GM18873 (cell line): Measurements from ENCODE around the gene ABCC11.
"Not testable (repeated sequence)": the region's sequence is repeated elsewhere in the genome, so short reads cannot be mapped to it uniquely, and the experiment has no call there.

ENCODE experiments used
- ATAC-seq: cut with Tn5 transposase; IDR thresholded peaks from one replicate; pipeline ENCODE4 v1.9.1; 2021; ENCODE audit warnings: mild to moderate bottlenecking, moderate library complexity, moderate number of reproducible peaks; ENCODE audit not compliant: unreplicated experiment, low FRiP score

The ABCC11 gene

DNA sequence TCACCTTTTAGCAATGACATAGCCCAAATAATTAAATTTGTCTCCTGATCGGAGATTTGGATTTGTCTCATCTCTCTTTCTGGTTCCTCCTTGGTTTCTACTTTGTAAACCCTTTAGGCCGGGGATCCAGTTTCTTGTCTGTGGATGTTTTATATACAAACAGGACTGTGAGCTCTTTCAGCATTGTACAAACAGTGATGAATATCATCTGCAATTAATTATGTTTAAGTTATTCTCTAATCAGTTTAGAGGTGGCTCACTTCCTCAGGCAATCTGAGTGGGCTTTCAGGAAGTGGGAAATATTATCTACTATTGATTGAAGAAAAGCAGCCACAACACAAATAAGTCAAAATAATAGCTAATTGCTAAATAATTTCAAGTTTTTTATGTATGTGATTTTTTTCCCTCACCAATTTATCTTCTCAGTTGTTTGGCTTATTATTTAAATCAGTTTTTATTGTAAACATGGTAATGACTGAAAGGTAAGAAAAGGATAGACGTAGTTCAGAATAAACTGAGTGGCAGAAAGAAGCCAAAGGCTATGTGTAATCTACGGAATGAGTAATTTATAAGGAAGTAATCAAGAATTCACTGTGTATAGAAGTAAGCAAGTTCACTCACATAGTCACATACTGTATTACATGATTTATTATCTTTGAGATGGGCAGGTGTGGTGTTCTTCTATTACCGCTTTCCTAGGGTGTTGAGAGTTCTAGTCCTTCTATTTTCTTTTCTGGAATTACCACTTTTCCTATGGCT, 3.4 kb upstream of the ABCC11 start:
- ATAC-seq = no peak

DNA sequence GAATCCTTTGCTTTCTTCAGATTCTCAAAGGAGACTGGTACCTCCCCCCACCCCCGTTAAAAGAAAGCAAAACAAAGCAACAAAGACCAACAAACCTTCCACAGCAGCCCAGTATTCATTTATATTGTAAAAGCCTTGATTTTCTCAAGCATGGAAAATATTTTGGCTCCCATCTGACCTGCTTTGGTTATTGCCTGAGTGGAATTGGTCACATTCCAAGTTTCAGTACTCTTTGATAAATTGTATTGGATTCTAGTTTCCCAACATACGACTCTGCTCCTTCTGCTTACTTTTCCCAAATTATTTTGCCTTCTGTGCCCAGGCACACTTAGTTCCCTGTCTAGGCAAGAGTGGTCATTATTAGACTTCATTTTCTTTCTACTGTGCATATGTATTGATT, 1.3 kb downstream of the ABCC11 start:
- ATAC-seq = no peak

DNA sequence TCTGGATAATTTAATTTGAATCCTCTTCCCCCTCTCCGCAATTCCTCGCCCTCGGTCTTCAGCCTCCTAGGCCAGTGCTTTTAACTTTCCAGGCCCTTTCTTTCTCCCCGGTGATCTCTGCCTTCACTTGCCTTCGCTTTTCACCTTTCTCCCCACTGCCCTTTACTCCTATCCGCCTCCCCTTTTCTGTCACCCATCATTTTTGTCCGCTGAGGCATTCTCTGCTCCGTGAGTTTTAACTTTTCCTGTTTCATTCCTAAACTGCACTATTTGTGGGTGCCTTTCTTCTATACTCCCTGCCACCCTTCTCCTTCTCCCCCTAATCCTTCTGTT, 2.5 kb downstream of the ABCC11 start:
- ATAC-seq = no peak

DNA sequence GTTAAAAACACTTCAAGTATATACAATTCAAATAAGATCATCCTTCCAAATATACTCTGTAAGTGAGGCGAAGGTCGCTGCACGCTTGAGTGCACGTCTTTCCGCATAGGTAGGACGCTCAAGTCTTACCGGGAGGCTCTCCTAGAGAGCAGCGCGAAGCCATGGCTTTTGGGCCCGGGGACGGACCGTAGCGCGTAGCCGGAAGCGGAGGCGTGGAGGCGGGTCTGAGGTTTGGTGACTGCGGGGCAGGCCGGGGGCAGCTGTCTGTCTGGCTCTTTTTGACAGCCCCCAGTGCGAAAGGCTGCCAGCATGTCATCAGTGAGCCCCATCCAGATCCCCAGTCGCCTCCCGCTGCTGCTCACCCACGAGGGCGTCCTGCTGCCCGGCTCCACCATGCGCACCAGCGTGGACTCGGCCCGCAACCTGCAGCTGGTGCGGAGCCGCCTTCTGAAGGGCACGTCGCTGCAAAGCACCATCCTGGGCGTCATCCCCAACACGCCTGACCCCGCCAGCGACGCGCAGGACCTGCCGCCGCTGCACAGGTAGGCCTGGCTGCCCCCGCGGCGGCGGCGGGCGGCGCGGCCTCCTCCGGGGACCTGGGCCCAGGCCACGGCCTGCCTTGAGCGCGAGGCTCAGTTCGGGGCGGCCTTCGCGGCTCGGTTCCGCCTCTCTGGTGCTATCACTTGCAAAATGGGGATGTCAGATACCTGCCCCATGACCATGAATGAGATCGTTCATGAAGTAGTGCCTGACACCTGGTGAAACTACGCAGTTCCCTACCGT, 3.1 kb downstream of the ABCC11 start, which contains the start of gene LONP2:
TSS of gene LONP2 (plus strand) at position 221 of the 783 bp plus-strand sequence. CDS start at position 310, 89 bp downstream.
- ATAC-seq = peak; percentile 91

DNA sequence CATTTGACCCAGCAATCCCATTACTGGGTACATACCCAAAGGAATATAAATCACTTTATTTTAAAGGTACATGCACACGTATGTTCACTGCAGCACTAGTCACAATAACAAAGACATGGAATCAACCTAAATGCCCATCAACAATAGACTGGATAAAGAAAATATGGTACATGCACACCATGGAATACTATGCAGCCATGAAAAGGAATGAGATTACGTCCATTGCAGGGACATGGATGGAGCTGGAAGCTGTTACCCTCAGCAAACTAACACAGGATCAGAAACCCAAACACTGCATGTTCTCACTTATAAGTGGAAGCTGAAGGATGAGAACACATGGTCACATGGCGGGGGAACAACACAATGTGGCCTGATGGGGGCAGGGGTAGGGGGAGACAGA, 7.2 kb downstream of the ABCC11 start:
- ATAC-seq = not testable (repeated sequence)

DNA sequence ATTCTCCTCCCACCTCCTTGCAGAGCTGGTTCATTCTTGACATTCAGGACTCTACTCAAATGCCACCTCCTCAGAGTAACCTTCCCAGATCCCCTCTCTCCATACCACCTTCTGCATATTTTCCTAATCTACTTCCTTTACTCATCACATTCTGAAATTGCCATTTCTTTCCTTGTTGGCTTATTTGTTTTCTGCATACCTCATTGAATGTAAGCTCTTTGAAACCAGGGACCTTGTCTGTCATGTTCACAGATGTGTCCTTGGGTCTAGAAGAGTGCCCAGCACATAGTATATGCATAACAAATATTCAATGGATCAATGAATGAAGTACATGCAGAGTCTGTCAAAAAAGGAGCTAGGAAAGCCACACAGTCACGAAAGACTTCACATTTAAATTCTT, 11.1 kb downstream of the ABCC11 start:
- no peak for ATAC-seq

DNA sequence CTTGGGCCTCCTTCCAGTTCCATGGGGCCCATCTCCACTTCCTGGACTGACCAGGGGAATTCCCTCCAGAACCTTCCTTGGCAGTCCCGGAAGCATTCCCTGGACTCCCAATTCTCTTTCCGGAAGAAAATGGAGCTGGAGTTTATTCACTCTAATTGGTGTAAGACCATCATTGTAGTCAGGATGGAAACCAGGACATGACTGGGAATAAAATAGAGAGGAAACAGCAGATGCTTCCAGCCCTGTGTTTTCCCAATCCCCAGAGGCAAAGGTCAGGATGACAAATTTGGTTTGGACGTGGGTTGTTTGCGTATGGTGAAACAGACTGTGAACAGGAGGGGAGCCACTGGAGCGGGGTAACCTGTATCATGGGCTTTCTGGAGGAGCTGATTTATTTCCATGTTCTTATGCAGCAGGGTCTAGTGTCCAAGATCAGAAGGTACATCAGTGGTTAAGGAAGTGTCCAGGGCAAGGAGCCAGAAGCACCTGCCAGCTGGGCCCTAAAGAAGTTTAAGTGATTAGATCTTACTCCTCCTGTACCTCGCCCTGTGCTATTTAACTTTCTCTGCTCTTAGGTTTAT, 11.7 kb downstream of the ABCC11 start:
- ATAC-seq = no peak

DNA sequence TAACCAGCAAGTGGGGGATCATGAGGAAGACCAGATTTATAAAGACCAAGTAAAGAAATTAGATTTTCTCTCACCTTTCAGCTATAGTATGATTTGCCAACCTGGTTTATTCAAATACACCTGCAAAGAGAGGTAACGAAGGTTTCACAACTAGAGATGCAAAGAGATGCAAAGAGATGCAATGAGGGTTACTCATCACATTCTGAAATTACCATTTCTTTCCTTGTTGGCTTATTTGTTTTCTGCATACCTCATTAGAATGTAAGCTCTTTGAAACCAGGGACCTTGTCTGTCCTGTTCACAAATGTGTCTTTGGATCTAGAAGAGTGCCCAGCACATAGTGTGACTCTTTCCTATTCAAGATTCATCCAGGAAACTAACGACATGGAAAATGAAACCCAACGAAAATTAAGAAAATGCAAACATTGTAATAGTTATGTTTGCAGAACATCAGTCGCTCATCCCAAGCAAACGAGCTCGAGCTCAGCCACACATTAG, 12.2 kb downstream of the ABCC11 start:
- no peak for ATAC-seq

DNA sequence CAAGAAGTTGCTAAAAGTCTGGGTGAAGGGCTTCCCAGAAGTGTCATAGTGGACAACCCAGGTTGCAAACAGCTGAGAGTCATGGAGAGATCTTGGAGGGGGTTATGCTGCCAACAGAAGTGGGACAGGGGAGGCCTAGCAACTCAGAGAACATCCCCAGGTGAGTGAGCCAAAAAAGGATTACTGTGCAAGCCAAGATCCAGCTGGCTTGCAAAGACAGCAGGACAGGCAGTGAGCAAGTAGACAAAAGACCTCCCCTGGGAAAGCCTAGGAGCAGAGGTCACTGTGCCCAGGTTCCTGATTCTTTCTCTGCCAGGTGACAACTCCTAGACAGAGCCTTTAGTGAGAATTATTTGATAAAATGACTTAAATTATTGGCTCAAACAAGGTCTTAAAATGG, 12.7 kb downstream of the ABCC11 start:
- ATAC-seq = no peak

DNA sequence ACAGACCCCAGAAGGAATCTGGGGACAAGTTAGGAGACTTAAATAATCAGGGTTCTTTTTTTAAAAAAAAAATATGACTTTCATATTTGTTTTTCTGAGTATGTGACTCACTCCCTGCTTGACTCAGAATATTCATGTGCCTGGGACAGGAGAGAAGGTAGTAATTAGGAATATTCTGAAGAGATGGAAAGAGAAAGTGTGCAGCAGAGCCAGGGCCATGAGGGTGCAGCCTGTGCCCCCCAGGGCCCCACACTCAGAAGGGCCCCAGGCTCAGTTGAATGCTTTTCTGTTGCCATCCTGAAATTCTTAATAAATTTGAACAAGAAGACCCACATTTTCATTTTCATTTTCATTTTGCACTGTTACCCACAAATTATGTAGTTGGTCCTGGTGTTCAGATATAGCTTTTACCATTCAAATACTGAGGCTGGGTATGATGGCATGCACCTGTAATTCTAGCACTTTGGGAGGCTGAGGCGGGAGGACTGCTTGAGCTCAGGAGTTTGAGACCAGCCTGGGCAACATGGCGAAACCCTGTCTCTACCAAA, 14.8 kb downstream of the ABCC11 start:
- ATAC-seq = no peak

DNA sequence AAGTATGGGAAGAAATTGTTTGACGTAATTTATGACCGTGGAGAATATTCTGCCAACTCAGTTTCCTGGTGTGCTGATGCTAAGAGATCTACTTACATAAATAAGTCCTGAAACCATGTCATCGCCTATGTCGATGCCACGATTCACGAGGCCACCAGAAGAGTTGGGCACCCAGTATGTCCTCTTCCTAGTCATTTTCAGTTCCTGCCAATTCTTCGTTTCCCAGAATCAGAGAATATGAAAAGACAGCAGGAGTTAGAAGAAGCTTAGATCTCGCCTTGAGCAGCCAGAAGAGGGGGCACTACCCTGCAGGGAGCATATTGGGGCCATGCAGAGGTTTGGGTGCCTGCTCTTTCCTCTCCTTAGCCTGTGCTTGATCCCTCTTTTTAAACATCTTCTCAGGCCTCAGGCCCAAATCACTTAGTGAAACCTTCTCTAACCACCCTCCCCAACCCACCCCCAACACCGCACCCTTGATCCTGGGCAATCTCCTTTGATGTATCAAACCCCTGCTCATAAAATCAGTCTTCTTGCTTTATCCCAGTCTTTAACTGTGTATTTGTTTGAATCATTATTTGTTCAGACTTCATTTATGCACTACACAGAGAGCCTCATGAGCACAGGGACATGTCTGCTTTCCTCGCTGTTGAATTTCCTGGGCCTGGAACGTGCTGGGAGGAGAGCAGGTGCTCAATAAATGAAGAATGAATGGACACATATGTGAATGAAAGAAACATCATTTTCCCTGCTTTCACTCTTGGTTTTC, 15.4 kb downstream of the ABCC11 start:
- ATAC-seq = no peak

DNA sequence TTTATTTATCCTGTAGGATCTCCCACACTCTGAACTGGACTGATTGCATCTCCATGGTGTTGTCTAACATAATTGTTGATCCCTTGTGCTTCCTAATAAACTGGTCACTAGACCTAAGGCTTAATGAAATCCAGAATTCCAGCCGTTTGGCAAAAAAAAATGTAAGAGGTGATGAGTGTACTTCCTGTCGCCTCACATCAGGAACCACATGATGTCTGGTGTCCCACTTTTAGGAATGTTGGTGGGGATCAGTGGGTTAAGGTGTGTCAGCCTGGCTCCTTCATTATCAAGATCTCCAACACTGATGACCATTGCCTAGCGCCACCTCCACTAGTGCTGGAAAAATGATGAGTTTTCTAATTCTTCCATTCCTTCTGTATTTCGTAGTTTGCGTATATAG, 21.9 kb downstream of the ABCC11 start:
- ATAC-seq = no peak

DNA sequence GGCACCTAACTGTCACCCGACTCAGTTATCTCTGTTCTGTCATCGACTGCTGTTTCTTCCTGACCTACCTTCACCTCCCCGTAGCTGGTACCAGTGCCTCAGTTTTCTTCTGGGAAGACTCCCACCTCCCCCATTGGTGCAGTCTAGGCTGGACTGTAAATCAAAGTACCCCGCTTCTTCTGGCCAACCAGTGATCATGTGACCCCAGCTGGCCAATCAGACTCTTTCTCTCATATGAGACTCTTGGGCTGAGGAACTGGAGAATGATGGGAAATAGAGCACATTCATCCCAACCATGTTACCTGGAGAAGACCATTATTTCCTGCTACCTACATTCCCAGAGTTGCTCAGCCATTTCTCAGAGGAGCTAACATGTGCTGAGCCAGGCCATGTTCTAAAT, 23.8 kb downstream of the ABCC11 start:
- ATAC-seq = no peak

DNA sequence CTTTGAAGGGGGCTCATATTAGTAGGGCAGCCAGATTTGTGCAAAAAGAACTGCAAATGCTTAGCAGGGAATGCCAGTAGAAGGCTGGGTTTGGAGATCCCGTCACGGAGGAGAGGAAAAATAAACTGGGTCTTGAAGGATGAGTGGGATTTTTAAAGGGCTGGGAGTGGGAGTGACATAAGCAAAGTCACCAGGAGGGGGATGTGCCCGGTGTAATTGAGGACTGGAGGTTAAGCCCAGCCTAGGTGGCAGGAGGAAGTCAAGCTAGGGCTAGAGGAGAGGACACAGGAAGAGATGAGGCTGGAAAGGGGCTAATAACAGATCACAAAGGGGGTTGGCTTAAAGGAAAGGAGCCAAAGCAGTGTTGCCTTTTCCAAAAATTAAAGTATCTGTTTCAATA, 26.4 kb downstream of the ABCC11 start:
- ATAC-seq = no peak

DNA sequence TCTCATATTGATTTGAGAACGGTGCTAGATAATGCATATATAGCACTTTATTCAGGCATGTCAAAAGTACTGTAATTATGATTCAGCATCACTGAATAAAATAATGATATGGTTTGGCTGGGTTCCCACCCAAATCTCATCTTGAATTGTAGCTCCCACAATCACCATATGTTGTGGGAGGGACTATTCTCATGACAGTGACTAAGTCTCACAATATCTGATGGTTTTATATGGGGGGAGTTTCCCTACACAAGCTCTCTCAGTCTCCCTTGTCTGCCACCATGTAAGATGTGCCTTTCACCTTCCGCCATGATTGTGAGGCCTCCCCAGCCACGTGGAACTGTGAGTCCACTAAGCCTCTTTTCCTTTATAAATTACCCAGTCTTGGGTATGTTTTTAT, 28.9 kb downstream of the ABCC11 start:
- ATAC-seq = no peak

DNA sequence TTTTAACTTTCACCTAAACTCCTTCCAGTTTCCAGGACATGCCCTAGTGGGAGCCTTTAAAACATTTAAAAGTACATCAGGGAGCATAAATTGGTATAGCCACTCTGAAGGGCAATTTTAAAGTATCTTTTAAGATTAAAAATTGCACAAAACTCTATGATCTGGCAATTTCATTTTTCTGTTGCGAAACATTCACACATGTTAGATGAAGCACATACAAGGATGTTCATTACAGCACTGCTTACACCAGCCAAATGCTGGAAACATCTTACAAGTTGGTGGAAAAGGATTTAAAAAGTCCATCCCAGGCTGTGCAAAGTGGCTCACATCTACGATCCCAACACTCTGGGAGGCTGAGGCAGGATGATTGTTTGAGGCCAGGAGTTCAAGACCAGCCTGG, 29.6 kb downstream of the ABCC11 start:
- no peak for ATAC-seq

DNA sequence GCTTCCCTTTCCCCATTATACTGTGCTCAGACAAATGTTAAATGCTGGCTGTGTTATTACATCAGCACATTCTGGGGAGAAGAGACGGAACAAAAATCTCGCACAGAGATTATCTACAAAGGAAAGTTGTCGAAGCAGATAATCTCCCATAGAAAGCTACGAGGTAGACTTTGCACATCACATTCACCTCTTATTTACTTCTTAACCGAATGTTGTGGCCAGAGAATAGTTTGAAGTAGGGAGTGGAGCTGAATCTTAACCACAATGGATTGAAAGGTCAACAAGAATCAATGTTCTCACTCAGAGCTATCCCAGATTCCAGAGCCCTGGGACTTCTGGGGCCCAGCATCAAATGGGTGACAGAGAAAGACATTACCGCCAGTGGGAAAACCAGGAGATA, 31.6 kb downstream of the ABCC11 start:
- ATAC-seq = no peak

DNA sequence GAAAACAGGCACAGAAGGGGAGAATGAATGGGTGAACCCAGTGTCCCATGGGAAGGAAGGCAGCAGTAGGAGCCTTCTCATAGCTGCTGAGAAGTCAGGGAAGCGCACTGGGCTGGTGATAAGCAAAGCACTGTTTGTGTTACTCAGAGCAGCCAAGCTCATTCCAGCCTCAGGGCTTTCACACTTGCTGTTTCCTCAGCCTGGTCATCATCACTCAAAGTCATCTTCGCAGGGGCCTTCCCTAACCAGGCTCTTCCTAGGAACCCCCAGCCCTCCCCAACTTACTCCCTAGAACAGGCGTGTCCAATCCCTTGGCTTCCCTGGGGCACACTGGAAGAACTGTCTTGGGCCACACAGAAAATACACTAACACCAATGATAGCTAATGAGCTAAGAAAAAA, 35.3 kb downstream of the ABCC11 start:
- ATAC-seq = no peak

DNA sequence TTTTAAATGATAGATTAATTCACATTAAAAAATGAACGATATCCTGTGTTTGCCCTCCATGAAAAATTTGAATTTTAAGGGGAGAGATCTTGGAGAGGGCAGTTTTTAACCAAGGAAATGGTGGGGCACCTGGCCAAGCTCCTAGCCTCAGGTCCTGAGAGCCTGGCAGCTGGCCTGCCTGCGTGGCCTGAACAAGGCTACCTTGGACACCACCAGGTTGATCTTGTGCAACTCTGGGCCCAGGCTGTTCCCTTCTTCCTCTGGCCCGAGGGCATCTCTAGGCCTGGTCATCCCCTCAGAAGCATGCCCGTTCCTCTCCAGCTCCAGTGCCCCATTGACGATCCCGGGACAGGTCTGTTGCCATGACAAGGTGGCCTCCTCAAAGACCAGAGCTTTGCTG, 36.6 kb downstream of the ABCC11 start:
- ATAC-seq = no peak

DNA sequence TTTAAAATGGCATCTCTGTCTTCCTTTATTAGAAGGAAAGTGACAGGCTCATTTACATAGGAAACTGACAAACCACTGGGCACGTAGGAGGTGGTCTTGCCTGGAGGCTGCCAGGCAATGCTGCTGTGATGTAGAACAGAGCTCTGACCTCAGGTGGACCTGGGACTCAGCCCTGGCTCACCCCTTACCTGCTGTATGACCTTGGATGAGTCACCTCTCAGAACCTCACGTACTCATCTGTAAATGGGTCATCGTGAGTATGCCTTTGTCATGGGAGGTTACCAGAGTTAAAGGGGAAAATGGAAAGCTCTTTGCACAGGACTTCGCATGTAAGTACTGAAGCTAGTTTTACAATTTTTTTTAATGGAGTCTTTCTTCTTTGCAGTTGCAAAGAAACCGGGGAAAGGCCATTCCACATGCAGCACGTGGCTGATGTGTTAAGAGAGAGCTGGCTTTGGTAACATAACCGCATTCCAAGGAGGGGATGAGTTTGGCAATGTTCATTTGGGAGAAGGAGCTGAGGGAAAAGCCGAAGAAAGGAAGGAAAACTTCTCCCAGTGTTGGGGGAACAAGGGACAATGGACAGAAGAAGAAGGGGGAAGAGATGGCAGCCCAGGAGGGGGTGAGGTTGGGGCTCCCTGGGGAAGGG, 40.6 kb downstream of the ABCC11 start:
- ATAC-seq = no peak
